Neural crest cell (in vitro differentiated cells): ENCODE data around the gene DPH3. TPM values are rescaled to one million over a fixed set of nuclear protein-coding genes. Genes with fewer than 3 reads are reported as not detected.
A peak's percentile ranks its signal among the peaks of the same experiment; 100 is the strongest.

ENCODE experiments used
- DNase-seq: peaks from one replicate; pipeline ENCODE4 v3.0.0; 2021; ENCODE audit warnings: low read depth, mixed read lengths, low spot score
- H3K27ac Mint-ChIP-seq: one replicate; pipeline ENCODE4 v1.8.0; 2021; ENCODE audit warnings: mild to moderate bottlenecking, mixed read lengths; ENCODE audit not compliant: unreplicated experiment
- H3K27me3 Mint-ChIP-seq: 2 replicates; pipeline ENCODE4 v1.8.0; 2021; ENCODE audit warnings: low read depth, mild to moderate bottlenecking, mixed read lengths
- H3K36me3 Mint-ChIP-seq: 2 replicates; pipeline ENCODE4 v1.8.0; 2021; ENCODE audit warnings: low read depth, mild to moderate bottlenecking, mixed read lengths
- H3K4me1 Mint-ChIP-seq: 2 replicates; pipeline ENCODE4 v1.8.0; 2021; ENCODE audit warnings: mixed read lengths
- H3K4me3 Mint-ChIP-seq: one replicate; pipeline ENCODE4 v1.8.0; 2021; ENCODE audit warnings: mild to moderate bottlenecking, mixed read lengths
- H3K9me3 Mint-ChIP-seq: 2 replicates; pipeline ENCODE4 v1.8.0; 2021; ENCODE audit warnings: mixed read lengths
- total RNA-seq: library from RNA; stranded (reverse); gene quantifications from 2 replicates; pipeline ENCODE4 v1.2.1, GENCODE V29; 2021
- TF ChIP-seq, protein P1 (sequence below): fragments of 200-600 bp; sonication (generic); conservative IDR thresholded peaks from 2 replicates; pipeline ENCODE4 v1.5.0; 2021; ENCODE audit warnings: antibody characterized with exemption, mild to moderate bottlenecking

DPH3 gene
- total RNA-seq, 1 donor from 2014 or later, result 31.9 TPM

DNA sequence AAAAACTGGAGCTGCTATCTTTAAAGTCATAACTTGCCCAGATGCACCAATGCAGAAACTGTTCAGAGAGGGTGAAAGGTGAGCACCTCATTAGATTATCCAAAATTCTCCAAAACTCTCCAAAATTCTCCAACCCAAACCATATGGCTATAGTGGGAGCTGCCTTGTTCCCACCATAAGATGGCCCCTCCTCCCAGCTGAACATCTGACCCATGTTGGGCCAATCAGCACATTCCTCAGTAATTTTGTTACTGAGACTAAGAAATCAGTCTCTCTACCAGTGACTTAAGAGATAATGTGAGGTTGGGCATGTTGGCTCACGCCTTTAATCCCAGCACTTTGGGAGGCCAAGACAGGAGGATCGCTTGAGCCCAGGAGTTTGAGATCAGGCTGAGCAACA lies 32.8 kb downstream of the DPH3 start:
- DNase-seq, result no peak
- Mint-ChIP-seq H3K27ac (no peak overlapping the region), H3K4me3 (no peak overlapping the region), H3K36me3 (no peaks in the 10 kb centered on the region), H3K9me3 (no peaks in the 10 kb centered on the region), H3K27me3 (no peaks in the 10 kb centered on the region), H3K4me1 (peaks cover 11% of the 10 kb centered on the region)
- TF ChIP-seq, protein P1, sequence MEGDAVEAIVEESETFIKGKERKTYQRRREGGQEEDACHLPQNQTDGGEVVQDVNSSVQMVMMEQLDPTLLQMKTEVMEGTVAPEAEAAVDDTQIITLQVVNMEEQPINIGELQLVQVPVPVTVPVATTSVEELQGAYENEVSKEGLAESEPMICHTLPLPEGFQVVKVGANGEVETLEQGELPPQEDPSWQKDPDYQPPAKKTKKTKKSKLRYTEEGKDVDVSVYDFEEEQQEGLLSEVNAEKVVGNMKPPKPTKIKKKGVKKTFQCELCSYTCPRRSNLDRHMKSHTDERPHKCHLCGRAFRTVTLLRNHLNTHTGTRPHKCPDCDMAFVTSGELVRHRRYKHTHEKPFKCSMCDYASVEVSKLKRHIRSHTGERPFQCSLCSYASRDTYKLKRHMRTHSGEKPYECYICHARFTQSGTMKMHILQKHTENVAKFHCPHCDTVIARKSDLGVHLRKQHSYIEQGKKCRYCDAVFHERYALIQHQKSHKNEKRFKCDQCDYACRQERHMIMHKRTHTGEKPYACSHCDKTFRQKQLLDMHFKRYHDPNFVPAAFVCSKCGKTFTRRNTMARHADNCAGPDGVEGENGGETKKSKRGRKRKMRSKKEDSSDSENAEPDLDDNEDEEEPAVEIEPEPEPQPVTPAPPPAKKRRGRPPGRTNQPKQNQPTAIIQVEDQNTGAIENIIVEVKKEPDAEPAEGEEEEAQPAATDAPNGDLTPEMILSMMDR, result no peak

DNA sequence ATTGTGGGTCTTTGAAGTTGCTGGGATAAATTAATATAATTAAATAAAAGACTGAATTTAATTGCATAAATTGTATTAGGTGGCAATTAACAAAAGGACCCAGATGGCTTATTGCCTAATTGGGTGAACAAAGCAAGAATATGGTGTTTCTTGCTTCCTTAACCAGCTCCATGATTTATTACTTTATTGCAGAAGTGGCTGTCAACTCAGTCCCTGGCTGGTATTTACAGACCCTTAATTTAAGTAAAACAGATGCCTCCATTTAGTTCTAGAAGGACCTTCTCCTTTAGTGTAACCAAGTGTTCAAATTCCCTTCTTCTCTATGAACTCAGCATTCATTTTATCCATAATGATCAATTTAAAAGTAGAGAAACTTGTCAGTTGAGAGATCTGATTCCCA lies 35.1 kb downstream of the DPH3 start:
- Mint-ChIP-seq H3K27ac (no peak overlapping the region), H3K4me1 (peaks cover 17% of the 10 kb centered on the region), H3K27me3 (no peaks in the 10 kb centered on the region), H3K36me3 (no peaks in the 10 kb centered on the region), H3K9me3 (peaks cover 4% of the 10 kb centered on the region), H3K4me3 (no peak overlapping the region)
- TF ChIP-seq, protein P1, result no peak
- no peak for DNase-seq

DNA sequence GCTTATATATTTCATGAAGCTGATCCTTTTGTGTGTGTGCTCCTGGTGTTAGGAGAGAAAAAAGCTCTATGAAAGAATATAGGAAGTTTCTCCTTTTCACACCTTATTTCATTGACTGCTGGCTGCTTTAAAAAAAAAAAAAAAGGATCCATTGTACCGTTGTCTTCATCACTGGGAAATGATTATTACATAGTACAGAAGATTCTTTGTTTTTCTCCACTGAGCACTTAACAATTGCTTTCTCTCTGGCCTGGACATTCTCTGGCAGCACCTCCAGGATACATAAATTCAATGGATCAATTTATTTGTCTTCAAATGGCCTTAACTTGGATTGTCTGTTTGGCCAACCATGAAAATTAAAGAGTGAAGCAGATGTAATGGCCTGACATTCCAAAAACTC lies 37.2 kb downstream of the DPH3 start:
- Mint-ChIP-seq H3K27ac (no peak overlapping the region), H3K9me3 (peaks cover 4% of the 10 kb centered on the region), H3K36me3 (no peaks in the 10 kb centered on the region), H3K4me3 (no peak overlapping the region), H3K4me1 (peaks cover 17% of the 10 kb centered on the region), H3K27me3 (no peaks in the 10 kb centered on the region)
- DNase-seq, result no peak
- TF ChIP-seq, protein P1, result no peak

DNA sequence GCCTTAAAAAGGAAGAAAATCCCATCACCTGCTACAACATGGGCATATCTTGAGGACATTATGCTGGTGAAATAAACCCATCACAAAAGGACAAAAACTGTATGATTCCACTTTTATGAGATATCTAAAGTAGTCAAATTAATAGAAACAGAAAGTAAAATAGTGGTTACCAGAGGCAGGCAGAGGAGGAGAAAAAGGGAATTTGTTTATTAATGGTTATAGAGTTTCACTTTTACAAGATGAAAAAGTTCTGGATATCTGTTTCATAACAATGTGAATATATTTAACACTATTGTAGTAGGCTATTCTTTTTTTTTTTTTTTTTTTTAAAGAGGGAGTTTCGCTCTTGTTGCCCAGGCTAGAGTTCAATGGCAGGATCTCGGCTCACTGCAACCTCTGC lies 40.4 kb downstream of the DPH3 start:
- Mint-ChIP-seq H3K4me1 (peaks cover 17% of the 10 kb centered on the region), H3K27ac (no peak overlapping the region), H3K4me3 (no peak overlapping the region), H3K9me3 (peaks cover 6% of the 10 kb centered on the region), H3K27me3 (no peaks in the 10 kb centered on the region), H3K36me3 (no peaks in the 10 kb centered on the region)
- TF ChIP-seq, protein P1, result no peak
- DNase-seq, result no peak

DNA sequence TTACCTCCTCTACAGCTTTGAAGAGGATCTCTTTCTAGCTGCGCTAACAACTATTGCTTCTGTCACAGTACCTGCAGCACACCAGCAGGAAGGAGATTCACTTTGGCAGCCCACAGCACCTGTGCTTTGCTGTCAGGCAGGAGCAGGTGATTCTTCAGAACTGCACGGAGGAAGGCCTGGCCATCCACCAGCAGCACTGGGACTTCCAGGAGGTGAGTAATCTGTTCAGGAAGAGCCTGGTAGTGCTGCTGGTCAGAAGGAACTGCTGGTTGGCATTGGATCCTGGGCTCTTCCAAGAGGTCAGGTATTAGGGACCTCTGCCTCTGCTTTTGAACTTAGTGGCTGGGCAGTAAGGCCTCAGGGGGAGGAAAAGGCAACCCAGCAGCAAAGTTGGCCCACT lies 42.2 kb downstream of the DPH3 start:
- Mint-ChIP-seq H3K36me3 (no peaks in the 10 kb centered on the region), H3K9me3 (peaks cover 6% of the 10 kb centered on the region), H3K27ac (no peak overlapping the region), H3K4me3 (no peak overlapping the region), H3K4me1 (peaks cover 11% of the 10 kb centered on the region), H3K27me3 (no peaks in the 10 kb centered on the region)
- TF ChIP-seq, protein P1, result no peak
- no peak for DNase-seq

DNA sequence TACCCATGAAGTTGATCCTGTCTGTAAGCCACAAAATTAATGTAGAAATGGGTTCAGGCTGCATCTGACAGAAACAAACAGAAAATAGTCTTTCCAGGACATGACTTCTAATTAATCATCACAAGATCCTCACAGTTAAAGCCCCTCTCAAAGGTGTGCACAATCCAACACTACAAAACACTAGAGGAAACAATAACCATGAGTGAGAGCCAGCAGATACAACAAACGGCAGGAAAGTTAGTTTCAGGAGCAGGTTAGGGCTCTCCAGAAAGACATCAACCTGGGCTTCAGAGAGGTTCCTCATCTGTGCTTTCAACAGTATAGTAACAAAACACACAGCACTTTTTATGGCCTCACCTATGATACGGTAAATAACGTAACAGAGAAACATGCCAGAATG lies 42.8 kb downstream of the DPH3 start:
- TF ChIP-seq, protein P1, result no peak
- Mint-ChIP-seq H3K27me3 (no peaks in the 10 kb centered on the region), H3K4me1 (peaks cover 6% of the 10 kb centered on the region), H3K9me3 (peaks cover 6% of the 10 kb centered on the region), H3K4me3 (no peak overlapping the region), H3K36me3 (no peaks in the 10 kb centered on the region), H3K27ac (peak overlapping the region; percentile 75)
- no peak for DNase-seq
